GM21717 (cell line): Measurements from ENCODE around the gene SEC14L1.
"Not testable (repeated sequence)": the region's sequence is repeated elsewhere in the genome, so short reads cannot be mapped to it uniquely, and the experiment has no call there.

ENCODE experiments used
- ATAC-seq: cut with Tn5 transposase; IDR thresholded peaks from one replicate; pipeline ENCODE4 v1.9.1; 2021; ENCODE audit warnings: mild to moderate bottlenecking, moderate library complexity; ENCODE audit not compliant: unreplicated experiment

SEC14L1 gene

GRCh38 chr17:77115947-77116346, 24.8 kb upstream of the SEC14L1 start:
- no peak for ATAC-seq

GRCh38 chr17:77116371-77116860, 24.4 kb upstream of the SEC14L1 start:
- ATAC-seq, result no peak

- ATAC-seq, result no peak
These were observed 23.4 kb upstream of the SEC14L1 start for GRCh38 chr17:77117415-77117814.

- ATAC-seq, result no peak
These were observed 22.4 kb upstream of the SEC14L1 start for GRCh38 chr17:77118251-77118928.

- ATAC-seq, result no peak
These were observed 21.0 kb upstream of the SEC14L1 start for GRCh38 chr17:77119668-77120301.

DNA sequence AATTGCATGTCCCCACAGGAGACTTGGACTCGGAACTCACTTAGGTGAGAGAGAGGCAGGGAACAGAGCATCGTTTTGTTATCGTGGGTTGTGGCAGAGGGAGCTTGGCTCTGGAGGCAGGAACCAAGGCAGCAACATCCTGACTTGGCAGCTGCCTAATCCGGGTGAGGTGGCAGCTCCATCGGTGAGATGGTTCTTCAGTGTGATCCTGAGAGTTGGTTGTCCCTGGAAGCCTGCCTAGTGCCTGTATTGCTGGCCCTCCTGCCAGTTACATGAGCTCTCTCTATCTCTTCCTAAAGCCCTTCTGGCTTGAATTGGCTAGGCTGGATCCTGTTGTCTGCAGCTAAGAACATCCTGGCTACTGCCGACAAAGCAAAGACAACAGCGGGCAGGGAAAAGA, 19.9 kb upstream of the SEC14L1 start:
- ATAC-seq, result no peak

GRCh38 chr17:77124192-77124889, 16.4 kb upstream of the SEC14L1 start:
- ATAC-seq, result no peak

DNA sequence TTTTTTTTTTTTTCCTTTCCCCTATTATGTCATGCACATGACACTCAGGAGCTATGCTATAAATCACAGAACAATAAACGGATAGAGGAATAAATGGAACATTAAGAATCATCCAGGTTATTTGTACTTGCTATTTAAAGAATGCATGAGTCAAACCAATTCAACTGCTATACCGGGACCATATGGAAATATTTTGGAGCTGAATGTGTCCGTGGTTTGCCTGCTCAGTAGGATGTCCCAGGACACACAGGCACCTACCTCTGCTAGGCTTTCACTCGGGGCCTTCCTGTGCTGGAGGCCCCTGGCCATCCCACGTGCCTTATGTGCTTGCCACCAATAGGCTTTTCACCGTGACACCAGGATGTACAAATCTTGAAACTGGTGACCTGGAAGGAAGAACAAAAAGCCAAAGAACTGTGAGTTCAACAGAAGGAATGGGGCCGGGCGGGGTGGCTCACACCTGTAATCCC, 15.3 kb upstream of the SEC14L1 start:
- no peak for ATAC-seq

GRCh38 chr17:77126519-77126918, 14.2 kb upstream of the SEC14L1 start:
- ATAC-seq, result no peak

- no peak for ATAC-seq
These were observed 12.9 kb upstream of the SEC14L1 start for GRCh38 chr17:77127735-77128361.

DNA sequence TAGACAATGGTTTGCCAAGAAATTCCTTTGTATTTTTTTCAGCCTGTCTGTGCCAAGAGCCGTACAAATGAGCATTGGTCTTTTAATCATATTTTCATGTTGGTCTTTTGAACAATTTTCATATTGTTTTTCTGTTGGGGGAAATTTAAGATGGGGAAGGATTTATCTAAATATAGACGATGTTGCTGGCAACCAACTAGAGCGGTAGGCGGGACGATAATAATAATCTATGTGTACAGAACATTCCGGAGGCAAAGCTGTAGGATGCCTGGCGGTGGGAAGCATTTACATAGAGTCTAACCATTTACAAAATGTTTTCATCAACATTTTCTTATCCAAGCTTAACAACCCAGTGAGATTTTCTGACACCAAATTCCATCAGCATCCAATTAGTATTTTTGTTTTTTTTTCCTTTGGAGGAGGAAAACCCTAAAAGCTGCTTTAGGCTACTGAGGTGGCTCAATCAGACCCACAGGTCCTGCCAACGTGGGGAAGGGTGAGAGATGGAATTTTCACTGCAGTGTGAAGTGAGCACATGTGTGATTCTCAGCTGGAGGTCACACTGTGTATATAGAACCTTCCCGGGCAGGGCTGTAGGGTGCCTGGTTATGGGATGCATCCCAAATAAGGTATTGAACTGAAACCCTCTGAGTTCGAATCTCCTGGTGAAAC, 11.7 kb upstream of the SEC14L1 start:
- ATAC-seq, result no peak

DNA sequence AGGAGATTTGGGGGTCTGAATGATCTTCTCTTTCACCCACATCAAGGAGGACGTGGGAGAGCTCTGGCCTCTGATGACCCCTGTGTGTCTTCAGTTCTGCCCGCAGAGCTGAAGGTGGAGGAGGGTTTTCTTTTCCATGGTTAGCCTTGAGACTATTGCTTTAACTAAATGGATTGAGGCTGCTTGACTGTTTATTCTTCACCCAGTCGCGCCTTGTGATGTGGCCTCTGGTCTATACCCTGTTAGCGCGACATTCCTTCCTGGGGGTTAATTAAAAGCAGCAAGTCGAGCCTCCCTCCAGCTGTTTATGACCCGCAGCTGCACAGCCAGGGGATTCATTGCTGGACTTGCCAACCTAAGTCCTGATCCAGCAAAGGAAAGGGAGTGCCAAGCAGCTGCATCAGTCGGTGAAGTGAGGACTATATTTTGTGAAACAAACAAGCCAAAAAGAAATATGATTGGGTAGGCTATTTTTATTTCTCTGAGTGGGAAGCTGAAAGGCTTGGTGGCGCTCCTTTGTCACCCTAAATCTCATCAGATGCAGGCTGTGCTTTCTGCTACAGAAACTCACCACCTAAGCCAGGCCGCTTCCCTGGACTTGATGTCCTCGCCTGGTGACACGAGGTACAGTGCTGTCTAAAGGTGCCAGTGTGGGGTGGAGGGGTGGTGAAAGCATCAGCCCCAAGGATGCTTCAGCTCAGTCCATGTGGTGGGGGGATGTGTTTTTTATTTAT, 11.0 kb upstream of the SEC14L1 start:
- ATAC-seq, result no peak

GRCh38 chr17:77130525-77130924, 10.2 kb upstream of the SEC14L1 start:
- ATAC-seq, result no peak

- ATAC-seq, result no peak
These were observed 8.9 kb upstream of the SEC14L1 start for GRCh38 chr17:77131904-77132303.

- ATAC-seq, result no peak
These were observed 8.2 kb upstream of the SEC14L1 start for GRCh38 chr17:77132411-77133086.

GRCh38 chr17:77133087-77133638, 7.6 kb upstream of the SEC14L1 start:
- ATAC-seq, result no peak

DNA sequence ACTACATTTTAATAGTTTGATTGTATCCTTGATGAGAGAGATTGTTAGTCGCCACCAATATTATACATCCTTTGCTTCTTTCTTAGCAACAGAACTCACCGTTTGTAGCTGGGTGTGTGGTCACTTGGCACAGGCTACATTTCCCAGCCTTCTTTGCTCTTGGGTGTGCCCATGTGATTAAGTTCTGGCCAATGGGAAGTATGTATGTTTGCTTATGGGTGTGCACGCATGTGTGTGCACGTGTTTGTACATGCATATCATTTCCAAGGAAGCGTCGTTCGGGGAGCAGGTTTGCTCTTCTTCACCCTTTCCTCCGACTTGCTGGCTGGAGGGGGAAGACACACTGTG, 4.4 kb upstream of the SEC14L1 start:
- no peak for ATAC-seq

GRCh38 chr17:77137111-77137510, 3.7 kb upstream of the SEC14L1 start:
- ATAC-seq, result no peak

- ATAC-seq, result not testable (repeated sequence)
These were observed 2.9 kb upstream of the SEC14L1 start for GRCh38 chr17:77137886-77138285.
